Stimulated activated naive CD4-positive, alpha-beta T cell treated with Interleukin-2 at 50 U/mL for 16 hours (primary cell): ENCODE data around the gene CD40.

ENCODE experiments used
- DNase-seq: peaks from one replicate; lab custom pipeline; 2025; lab: John Stamatoyannopoulos, UW

Gene CD40

GRCh38 chr20:46122516-46123481 is 4.7 kb downstream of the CD40 start:
- no peak for DNase-seq

DNA sequence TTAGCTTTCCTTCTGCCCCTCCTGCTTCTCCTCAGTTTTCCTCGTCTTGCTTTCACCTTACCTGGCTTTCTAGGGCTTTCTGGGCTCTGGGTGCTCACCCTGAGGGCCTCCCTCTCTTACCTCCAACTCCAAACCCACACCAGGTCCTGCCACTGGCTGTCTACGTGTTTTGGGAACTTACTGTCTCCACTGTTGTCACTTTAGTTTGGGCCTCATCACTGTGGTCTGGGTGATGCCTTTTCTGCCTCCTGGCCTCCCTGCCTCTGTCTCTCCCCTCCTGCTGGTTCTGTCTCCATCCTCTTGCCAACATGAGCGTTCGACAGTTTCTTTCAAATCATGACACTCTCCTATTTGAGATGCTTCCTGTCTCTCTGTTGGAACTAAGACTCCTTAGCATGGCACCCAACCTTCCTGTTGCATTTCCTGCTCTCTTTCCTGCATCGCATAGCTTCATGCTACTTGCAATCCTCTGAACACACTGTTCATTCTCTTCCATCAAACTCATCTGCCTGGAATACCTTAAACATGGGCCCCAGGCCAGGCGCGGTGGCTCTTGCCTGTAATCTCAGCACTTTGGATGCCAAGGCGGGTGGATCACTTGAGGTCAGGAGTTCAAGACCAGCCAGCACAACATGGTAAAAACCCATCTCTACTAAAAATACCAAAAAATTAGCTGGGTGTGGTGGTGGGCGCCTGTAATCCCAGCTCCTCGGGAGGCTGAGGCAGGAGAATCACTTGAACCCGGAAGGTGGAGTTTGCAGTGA is 5.5 kb downstream of the CD40 start:
- DNase-seq = no peak

GRCh38 chr20:46126440-46127056 is 8.4 kb downstream of the CD40 start:
- no peak for DNase-seq

- no peak for DNase-seq
Observed at GRCh38 chr20:46127396-46128010, 9.4 kb downstream of the CD40 start.

DNA sequence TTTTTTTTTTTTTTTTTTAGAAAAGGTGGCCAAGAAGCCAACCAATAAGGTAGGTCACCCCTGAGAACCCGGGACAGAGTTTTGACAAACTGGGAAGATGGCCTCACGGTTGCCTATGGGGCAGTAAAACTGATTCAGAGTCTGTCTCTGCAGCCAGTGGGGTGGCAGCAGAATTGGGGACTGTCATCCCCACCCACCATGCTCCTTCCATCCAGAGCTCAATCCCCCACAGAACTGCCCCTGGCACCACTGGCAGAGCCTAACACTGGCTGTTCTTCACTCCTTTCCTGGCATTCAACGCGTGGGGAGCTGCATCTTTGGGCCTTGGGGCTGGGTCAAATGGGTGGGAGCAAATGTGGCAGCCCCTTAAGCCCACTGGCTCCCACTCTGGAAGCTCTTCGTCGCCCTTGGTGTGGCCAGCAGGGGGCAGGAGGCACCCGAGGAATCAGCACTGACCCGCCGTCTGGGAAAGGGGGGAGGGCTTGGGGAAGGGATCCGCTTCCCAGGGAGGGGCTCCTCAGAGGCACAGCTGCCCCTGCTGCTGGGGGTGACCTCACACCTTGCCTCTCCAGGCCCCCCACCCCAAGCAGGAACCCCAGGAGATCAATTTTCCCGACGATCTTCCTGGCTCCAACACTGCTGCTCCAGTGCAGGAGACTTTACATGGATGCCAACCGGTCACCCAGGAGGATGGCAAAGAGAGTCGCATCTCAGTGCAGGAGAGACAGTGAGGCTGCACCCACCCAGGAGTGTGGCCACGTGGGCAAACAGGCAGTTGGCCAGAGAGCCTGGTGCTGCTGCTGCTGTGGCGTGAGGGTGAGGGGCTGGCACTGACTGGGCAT is 10.4 kb downstream of the CD40 start:
- no peak for DNase-seq

DNA sequence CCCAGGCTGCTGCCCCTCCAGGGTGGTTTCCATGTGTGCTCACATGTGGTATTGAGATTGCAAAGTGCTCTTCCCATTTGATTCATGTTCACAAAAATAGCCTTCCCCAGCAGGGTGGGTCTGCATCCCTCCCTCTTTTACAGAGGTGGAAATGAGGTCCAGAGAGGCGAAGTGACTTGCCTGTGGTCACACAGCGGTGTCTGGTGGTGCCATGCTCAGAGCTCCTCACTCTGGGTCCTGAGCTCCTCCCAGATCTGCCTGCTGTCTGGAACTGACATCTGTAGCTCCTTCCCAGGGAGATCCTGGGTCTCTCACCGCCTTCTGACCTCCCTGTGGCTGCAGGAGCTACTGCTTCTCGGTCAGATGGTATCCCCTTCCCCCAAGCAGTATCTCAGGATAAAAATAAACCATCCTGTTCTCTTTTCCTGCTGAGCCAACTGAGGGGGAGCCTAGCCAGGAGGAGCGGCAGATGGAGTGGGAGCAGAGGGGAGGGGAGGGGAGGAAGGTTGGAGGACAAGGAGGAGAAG is 11.9 kb downstream of the CD40 start:
- DNase-seq = no peak

GRCh38 chr20:46130534-46130933 is 12.4 kb downstream of the CD40 start:
- DNase-seq = no peak

DNA sequence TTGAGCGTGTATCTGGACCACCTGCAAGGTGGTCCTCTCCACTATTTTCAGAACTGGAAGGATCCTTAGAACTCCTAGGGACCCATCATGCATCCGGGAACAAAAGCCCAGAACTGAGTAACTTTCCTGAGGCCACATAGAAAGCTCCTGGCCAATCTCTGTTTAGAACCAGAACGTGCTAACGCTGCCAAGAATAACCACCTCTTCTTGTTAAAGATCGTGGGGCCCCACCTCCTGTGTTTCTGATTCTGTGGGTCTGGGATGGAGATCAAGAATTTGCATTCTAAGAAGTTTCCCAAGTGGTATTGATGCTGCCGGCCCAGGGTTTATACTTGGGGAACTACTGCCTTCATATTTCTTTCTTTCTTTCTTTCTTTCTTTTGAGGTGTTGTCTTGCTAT is 13.3 kb downstream of the CD40 start:
- DNase-seq = no peak

- DNase-seq = peak; percentile 30
Observed at GRCh38 chr20:46132705-46133120, 14.6 kb downstream of the CD40 start.

- DNase-seq = no peak
Observed at GRCh38 chr20:46133886-46134654, 16.0 kb downstream of the CD40 start.

DNA sequence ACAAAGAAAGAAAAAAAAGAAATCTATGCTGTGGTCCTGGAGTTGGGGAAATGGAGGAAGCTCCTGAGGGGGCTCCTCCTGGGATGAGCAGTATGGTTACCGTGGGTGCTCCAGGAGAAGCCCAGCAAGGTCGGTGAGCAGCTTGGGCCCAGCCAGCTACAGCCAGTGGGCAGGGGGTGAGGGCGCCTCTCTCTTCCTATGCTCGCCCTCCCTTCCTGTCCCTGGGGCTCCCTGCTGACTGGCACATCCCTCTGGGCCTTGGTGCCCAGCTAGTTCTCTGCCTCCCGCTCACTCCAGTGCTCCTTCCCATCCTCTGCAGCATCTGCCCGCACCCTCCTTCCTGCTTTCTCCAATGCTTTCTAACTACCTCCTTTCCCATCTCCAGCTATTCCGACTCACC is 16.6 kb downstream of the CD40 start:
- DNase-seq = no peak

DNA sequence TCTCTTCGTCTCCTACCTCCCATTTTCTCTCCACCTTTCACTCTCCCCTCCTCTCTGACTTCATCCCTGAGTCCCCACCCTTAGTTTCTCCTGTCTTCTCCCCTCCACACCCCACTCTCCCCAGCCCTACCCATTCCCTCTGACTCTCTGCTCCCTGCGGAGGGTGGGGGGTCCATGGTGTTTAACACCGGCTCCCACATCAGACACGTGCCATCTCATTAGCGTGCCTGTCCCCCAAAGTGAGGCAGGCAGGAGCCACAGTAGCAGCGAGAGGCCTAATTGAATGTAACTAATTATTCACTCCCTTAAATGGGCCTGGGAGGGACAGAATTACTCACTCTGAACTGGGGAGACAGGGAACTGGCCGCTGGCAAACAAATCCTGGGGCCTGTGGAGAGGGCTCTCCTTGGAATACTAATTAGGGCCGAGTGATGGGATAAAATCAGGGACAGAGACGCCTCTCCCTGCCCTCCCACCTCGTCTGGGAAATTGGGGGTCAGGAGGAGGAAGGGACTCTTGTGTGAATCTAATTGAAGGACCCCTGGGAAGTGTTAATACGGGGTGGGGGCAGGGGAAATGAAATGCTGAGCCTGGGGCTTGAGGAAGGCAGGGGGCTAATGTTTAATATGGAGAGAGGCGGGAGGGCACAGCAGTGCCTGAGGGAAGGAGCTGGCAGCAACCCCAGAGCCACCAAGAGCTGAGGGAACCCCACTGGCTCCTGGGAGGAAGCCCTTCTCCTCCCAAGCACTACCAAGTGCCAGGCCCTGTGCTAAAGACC is 17.9 kb downstream of the CD40 start:
- no peak for DNase-seq

DNA sequence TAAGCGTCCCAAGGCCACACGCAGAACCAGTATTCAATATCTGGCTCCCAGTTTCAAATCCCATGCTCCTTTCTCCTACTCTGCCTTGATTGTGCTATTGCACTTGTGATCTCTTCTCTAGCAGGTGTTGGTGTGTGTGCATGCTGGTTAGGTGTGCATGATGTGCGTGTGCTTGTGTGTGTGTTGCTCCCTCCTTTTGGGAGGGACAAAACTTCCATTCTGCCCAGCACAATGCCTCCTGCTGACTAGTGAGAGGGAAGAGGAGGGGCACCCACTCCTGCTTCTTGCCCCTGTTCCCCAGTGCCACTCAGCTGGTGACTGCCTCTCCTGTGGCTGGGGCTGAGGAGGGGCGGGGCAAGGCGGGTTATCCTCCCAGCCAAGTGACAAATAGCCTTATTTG is 19.7 kb downstream of the CD40 start:
- no peak for DNase-seq

DNA sequence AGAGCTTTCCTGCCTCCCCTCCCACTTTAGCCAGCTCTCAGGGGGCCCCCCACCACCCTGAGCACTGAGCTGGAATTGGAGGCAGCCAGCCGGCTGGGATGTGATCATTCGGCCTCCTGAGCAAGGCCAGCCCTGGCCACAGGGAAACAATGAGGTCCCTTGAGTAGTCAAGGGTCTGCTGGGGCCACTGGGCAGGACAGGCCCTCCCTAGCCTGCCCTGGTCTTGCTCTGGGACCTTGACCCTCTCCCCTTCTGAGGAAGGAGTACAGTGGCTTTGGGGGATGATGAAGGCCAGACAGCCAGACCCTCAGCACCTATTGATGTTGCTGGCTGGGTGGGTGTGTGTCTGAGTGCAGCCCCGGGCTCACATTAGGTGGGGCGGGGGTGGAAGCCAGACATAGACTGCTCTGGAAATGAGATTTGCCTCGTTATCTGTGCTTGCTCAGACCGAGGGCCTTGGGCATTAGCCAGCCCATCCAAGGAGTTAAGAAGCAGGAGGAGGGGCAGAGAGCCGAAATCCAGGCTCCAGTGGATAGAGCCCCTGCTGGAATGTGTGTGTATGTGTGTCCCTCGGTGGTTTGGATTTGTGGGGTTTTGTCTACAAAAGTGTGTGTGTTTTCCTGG is 21.3 kb downstream of the CD40 start:
- no peak for DNase-seq

- DNase-seq = no peak
Observed at GRCh38 chr20:46139908-46140482, 21.9 kb downstream of the CD40 start.

- no peak for DNase-seq
Observed at GRCh38 chr20:46142124-46142523, 24.0 kb downstream of the CD40 start.

- DNase-seq = no peak
Observed at GRCh38 chr20:46144432-46145025, 26.4 kb downstream of the CD40 start.

DNA sequence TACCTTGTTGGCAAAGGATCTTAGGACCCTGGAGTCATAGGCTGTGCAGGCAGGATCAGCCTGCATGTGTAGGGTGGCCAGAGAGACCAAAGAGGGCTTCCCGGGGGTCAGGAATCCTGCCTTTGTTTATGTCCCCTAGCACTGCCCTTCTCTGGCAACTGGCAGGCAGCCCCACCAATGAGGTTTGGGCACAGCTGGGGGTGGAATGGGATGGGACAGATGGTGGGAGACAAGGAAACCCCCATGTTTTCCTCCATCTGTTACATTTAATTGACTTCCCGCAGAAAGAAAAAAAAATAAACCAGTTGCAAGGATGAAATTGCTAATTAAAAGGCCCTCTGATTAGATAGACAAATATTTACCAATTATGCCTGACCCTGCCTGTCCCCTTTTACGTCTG is 27.6 kb downstream of the CD40 start:
- DNase-seq = no peak
